ENCODE results near the gene HIVEP3.

DNA sequence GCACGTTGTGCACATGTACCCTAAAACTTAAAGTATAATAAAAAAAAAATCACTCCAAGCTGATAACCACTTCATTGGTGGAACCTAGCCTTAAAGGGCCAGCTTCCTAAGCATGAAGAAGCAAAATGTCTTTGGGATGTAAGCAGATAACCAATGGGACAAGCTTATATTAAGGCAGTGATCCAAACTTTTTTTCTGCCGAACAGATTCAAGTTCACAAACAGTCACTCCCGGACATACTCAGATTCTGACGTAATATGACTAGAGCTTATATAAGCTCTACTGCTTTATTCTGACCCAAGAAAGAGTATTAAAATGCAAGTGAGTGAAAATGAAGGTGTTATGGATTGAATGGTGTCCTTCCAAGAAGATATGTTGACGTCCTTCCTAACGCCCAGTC, 44.9 kb upstream of the HIVEP3 start:
- TF ChIP-seq, protein P1, sequence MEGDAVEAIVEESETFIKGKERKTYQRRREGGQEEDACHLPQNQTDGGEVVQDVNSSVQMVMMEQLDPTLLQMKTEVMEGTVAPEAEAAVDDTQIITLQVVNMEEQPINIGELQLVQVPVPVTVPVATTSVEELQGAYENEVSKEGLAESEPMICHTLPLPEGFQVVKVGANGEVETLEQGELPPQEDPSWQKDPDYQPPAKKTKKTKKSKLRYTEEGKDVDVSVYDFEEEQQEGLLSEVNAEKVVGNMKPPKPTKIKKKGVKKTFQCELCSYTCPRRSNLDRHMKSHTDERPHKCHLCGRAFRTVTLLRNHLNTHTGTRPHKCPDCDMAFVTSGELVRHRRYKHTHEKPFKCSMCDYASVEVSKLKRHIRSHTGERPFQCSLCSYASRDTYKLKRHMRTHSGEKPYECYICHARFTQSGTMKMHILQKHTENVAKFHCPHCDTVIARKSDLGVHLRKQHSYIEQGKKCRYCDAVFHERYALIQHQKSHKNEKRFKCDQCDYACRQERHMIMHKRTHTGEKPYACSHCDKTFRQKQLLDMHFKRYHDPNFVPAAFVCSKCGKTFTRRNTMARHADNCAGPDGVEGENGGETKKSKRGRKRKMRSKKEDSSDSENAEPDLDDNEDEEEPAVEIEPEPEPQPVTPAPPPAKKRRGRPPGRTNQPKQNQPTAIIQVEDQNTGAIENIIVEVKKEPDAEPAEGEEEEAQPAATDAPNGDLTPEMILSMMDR (conservative IDR thresholded peaks at IDR 0.05) = no peak
- no peak for TF ChIP-seq EZH2 (IDR thresholded peaks at IDR 0.05; ENCODE audit: low read depth)
